Muscle of back (tissue), 11 donors: ENCODE data around the gene CTRB1. TPM values are rescaled to one million over a fixed set of nuclear protein-coding genes. Genes with fewer than 3 reads are reported as not detected.
A peak's percentile ranks its signal among the peaks of the same experiment; 100 is the strongest.
"Not testable (repeated sequence)": the region's sequence is repeated elsewhere in the genome, so short reads cannot be mapped to it uniquely, and the experiment has no call there.

ENCODE experiments used
- DNase-seq, 3 donors: peaks; one replicate each; pipeline versions ENCODE4 v3.0.0 to v3.0.0-alpha.2; 2013
- polyA plus RNA-seq, 10 donors: library from polyadenylated mRNA; unstranded; fragments of 120-200 nt; gene quantifications; one replicate each; pipeline ENCODE4 v1.2.1, GENCODE V29; 2013; ENCODE audit not compliant: insufficient read length in 10 of 10

CTRB1 gene
- polyA plus RNA-seq, 10 donors, result 0.22 to 0.74 (median 0.39) TPM; not detected in 5

GRCh38 chr16:75271441-75272096 is 52.8 kb downstream of the CTRB1 start:
- DNase-seq, result no peak

DNA sequence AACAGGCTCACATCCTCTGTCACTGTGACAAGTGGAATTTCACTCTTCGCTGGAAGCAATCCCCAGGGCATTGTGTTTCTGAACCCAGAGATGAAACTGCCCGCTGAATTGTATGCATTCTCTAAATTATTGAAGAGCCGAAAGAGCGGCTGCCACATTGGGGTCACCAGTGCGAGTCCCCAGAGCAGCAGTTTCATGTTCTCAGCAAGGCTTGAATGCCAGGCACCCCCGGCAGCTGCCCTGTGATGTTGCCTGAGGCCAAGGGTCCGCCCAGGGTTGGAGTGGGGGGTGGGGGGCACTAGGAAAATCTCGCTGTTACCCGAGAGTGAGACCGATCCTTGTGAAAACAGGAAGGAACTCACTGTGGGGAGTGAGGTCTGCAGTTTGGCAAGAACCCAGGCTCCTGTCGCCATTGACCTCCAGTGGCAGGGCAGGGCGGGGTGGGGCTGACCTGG is 53.3 kb downstream of the CTRB1 start:
- peak in 1 of 3 donors; percentile 33 for DNase-seq

DNA sequence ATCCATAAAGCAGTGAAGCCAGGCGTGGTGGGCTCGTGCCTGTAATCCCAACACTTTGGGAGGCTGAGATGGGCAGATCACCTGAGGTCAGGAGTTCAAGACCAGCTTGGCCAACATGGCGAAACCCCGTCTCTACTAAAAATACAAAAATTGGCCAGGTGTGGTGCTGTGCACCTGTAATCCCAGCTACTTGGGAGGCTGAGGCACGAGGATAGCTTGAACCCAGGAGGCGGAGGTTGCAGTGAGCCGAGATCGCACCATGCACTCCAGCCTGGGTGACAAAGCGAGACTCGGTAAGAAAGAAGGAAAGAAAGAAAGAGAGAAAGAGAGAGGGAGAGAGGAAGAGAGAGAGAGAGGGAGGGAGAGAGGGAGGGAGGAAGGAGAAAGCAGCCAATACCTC is 53.8 kb downstream of the CTRB1 start:
- not testable (repeated sequence) for DNase-seq

DNA sequence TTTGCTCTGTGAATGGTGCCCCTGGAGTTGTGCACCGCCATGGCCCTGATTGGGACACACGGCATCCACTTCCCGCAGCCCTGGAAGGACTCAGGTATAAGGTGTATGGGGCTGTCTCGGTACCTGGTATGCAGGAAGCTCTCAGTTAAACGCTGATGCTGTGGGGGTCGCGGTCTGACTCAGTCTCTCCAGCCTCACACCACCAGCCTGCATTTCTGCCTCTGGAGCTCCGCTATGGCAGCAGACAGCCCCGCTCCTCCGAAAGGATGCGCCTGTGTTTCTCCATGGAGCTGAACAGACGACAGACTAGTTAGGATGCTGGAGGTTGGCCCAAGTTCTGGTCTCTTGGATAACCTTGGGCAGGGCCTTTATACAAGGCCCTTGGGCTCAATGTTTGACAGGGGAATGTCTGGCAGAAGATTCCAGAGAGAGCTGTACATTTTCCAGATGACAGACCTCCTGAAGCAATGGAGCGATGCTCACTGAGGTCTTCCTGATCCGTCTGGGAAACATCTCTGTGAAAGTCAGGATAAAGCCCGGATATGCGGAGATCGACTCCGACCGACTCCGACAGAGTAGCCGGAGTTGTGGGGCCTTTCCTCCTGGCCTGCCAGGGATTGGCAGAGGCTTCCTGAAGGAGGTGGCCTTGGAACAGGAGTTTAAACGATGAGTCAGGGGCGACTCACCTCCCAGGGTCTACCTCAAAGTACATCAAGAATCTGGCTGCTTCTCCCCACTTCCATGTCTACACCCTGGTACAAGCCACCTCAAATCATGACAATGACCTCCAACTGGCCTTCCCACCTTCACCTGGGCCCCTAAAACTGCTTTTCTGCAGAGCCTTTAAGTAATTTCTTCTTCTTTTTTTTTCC is 54.5 kb downstream of the CTRB1 start:
- DNase-seq, result no peak

Other genes with a start within 250 kb of the CTRB1 start
- gene WDR59, start 233.9 kb upstream of the CTRB1 start, polyA plus RNA-seq, result 10 to 100 TPM; 32.0 to 61.8 (median 44.8) TPM
- gene ZNRF1, start 220.0 kb upstream of the CTRB1 start, polyA plus RNA-seq, result 10 to 100 TPM; 34.0 to 51.6 (median 38.9) TPM
- gene LDHD, start 102.2 kb upstream of the CTRB1 start, polyA plus RNA-seq, result 1 to 10 TPM; 1.1 to 4.0 (median 2.0) TPM
- 10 to 100 TPM; 11.7 to 15.2 (median 12.9) TPM for gene ZFP1, start 70.5 kb upstream of the CTRB1 start, polyA plus RNA-seq
- gene CTRB2, start 11.8 kb upstream of the CTRB1 start, polyA plus RNA-seq, result under 1 TPM in 6 of 10 donors, not detected in 4; 0.19 to 0.27 (median 0.22) TPM
- 10 to 100 TPM; 37.2 to 55.5 (median 44.1) TPM for gene BCAR1, start 32.6 kb downstream of the CTRB1 start, polyA plus RNA-seq
- 100 to 1,000 TPM in 1 of 10 donors, 10 to 100 TPM in 9; 70.9 to 125 (median 91.4) TPM for gene CFDP1, start 214.5 kb downstream of the CTRB1 start, polyA plus RNA-seq
- 10 to 100 TPM; 12.0 to 24.5 (median 19.6) TPM for gene TMEM170A, start 245.7 kb downstream of the CTRB1 start, polyA plus RNA-seq